Caki2 (cell line): ENCODE results near the gene OTULINL. TPM values are rescaled to one million over a fixed set of nuclear protein-coding genes. Genes with fewer than 3 reads are reported as not detected.

Experiments
- DNase-seq: peaks from one replicate; pipeline ENCODE4 v3.0.0-alpha.2; 2015; ENCODE audit warnings: low read depth
- in situ Hi-C: cut with HindIII; loops from 2 replicates; pipeline ENCODE4 v1.10.0; 2016; ENCODE audit warnings: low sequenced_read_pairs, low pct_unique_long_range_greater_than_20kb, mixed read lengths
- total RNA-seq: library from RNA; depleted of rRNA; stranded (reverse); fragments of >200 nt; shearing (Covaris generic); gene quantifications from 2 replicates; pipeline ENCODE4 v1.2.3, GENCODE V29; 2014; ENCODE audit warnings: low replicate concordance

Gene OTULINL
- total RNA-seq, 1 experiment from 2014 or later, result 2.1 TPM

DNA sequence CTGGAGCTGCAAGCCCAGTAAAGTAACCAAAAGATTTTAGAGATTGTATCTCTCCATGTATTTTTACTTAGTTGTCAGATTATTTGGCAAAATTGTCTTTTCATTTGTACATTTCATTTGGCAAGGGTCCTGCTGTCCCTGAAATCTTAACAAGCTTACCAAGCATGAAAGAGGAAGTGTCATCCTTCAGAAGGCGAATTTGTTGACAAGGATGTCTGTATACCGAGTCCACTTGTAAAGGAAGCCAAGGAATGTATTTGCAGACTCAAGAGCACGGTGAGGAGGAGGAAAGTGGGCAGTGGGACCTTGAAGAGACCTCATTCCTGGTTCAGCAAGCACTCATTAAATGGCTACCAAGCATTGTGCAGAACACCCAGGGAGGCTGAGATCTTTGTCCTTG lies 7.5 kb upstream of the OTULINL start:
- in situ Hi-C loops, result no loop called here

DNA sequence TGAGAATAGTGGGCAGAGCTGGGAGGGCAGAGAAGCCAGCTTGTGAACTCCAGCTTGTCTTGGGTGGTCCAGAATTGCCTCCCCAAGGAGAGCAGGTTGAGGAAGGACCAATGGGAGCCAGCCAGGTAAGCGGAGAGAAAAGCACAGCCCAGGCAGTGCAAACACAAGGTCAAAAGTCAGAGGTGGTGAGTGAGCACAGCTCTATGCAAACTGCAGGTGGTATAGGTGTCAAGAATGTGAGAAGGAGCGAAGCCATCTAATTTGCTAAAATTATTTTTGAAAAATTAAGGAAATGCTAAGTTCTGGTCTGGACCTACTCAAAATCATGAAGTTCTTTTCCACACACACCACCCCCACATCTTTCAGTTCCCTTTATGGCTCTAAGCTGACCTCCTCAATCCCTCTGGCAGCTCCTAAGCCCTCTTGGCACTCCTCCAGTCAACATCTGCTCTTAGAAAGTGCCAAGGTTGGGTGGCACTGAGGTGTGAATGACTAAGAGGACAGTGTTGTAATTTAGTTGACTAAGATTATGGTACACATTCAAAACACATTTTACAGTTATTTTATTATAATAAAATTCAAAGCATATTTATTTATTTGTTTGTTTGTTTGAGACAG lies 6.6 kb upstream of the OTULINL start:
- DNase-seq, result no peak
- in situ Hi-C loops, result no loop called here

More for the DNA sequence above, 7.5 kb upstream of the OTULINL start:
- DNase-seq, result no peak

DNA sequence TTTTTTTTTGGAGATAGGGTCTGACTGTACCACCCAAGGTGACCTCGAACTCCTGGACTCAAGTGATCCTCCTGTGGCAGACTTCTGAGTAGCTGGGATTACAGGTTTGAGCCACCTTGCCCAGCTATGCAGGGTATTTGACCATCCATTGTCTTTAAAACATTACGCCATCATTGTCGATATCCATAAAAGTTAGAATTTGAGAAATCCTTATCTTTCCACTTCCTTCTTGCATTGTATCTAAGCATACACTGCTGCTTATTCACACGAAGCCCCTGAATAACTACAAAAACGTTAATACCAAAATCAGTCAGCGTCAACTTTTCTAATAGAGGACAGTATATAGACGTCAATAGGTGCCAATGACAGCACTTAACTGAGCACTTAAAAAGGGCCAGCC lies 5.4 kb upstream of the OTULINL start:
- in situ Hi-C loops, result no loop called here

DNA sequence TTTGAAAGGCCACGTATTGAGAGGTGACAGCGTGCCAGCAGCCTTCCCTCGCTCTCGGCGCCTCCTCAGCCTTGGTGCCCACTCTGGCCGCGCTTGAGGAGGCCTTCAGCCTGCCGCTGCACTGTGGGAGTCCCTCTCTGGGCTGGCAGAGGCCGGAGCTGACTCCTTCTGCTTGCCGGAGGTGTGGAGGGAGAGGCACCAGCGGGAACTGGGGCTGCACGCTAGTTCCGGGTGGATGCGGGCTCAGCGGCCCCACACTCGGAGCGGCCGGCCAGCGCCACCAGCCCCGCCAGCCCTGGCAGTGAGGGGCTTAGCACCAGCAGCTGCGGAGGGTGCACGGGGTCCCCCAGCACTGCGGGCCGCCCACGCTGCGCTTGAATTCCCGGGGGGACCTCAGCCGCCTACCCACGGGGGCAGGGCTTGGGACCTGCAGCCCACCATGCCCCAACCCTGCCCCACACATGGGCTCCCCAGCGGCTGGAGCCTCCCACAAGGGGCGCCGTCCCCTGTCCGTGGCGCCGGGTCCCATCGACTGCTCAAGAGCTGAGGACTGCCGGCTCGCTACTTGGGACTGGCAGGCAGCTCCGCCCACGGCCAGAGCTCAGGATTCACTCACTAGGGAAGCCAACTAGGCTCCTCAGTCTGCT lies 4.4 kb upstream of the OTULINL start:
- in situ Hi-C loops, result no loop called here
- no peak for DNase-seq

More for the DNA sequence above, 5.4 kb upstream of the OTULINL start:
- DNase-seq, result no peak

DNA sequence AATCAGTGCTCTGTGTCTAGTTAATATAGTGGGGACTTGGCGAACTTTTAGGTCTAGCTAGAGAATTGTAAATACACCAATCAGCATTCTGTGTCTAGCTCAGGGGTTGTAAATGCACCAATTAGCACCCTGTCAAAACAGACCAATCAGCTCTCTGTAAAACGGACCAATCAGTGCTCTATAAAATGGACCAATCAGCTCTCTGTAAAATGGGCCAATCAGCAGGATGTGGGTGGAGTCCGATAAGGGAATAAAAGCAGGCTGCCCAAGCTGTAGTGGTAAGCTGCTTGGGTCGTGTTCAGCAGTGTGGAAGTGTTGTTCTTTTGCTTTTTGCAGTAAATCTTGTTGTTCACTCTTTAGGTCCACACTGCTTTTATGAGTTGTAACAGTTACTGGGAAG lies 3.6 kb upstream of the OTULINL start:
- DNase-seq, result peak; percentile 12
- in situ Hi-C loops, result no loop called here

DNA sequence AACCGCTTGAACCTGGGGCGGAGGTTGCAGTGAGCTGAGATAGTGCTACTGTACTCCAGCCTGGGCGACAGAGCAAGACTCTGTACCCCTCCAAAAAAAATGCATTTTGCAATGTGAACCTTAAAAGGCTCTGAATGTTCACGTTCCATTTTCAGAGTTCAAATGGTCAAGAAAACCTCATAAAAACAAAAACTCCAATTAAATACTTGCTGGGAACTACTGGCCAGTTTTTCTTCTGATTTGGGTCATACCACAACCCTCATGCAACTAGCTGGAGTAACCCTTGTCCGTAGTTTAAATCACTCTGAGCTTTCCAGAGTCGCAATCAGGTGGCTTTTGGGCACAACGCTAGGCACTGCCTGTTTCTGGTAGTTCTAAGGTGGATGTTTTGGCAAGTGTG lies 2.3 kb upstream of the OTULINL start:
- no peak for DNase-seq
- in situ Hi-C loops, result no loop called here

DNA sequence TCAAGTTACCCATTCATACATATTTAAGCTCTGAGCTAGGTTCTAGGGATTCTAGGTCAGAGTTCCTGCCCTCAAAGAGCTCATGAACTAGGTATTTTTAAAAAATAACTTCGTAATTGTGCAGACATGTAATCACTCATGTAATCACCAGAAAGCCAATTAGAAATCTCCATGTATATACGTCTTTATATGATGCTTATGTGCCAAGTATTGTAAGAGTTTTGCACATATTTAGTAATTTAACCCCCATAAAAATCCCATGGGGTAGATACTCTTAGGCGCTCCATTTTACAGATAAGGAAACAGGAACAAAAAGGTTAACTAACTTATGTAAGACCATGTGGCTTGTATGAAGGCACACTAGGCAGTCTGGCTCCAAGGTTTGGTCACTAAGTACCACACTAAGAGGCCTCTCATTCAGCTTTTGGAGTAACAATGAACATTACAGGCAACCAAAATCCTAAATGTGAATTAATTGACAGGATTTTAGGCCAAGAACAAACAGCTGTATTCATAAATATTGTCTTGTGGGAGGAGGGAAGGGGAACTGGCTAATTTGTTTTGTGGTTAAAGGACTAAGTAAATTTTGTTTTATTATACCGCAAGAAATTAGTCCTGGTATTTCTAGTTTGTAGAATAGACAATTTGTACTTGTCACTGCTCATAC lies 1.7 kb upstream of the OTULINL start:
- in situ Hi-C loops, result no loop called here
- DNase-seq, result no peak

DNA sequence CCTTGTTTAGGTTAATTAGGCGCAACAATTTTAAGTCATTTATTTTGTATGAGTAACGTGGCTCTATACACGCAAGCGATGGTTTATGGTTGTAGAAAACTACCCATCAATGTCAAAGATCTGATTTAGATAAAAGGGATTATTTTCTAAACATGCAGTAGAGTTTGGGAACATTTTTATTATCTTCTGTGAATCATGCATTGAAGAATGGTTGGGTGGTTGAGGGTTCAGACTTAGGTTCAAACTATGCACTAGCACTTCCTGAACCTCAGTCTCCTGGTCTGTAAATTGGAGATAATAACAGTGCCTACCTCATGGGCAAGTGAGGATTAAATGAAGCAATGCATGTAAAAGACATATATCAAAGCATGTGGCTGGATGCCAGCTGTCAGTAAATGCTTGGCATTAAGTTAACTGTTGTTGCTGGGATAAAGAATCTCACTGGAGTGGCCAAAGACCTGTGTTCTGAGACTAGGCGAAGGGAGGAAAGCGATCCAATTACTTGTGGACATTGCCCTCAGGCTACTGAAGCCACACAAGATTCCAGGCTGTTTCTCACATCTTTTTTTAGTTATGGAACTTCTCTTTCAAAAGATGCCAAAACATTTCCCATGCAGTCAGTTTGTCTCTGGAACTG lies 1.1 kb upstream of the OTULINL start:
- in situ Hi-C loops, result no loop called here
- DNase-seq, result no peak

DNA sequence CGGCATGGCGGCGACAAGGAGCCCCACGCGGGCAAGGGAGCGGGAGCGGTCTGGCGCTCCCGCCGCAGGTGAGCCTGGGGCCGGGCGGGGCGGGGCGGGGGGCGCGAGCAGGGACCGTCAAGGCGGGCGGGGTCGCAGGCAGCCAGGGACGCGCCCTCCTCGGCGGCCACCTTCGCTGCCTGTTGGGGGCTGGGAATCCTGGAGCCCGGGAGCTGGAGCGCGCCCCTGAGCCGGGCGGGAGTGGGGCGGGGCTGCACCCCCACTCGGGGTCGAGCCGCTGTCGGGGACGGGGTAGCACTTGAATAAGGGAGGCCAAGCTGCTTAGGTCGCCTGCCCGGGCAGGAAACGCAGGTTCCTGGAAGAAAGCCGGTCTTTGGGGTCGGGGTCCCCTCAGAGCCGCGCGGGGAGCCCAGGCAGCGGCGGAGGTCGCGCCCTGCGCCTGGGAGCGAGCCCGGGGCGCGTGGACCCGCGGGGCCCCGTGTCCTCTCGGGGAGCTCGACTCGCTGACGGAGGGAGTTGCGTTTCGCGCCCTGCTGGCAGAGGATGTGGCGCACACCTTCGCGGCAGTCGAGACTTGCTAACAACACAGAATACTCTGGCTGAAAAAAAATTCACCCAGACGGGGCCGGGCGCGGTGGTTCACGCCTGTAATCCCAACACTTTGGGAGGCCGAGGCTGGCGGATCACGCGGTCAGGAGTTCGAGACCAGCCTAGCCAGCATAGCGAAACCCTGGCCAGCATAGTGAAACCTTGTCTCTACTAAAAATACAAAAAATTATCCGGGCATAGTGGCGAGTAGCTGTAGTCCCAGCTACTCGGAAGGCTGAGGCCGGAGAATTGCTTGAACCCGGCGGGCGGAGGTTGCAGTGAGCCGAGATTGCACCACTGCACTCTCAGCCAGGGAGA lies 552 bp downstream of the OTULINL start:
- DNase-seq, result peak; percentile 40
- in situ Hi-C loops, result no loop called here

DNA sequence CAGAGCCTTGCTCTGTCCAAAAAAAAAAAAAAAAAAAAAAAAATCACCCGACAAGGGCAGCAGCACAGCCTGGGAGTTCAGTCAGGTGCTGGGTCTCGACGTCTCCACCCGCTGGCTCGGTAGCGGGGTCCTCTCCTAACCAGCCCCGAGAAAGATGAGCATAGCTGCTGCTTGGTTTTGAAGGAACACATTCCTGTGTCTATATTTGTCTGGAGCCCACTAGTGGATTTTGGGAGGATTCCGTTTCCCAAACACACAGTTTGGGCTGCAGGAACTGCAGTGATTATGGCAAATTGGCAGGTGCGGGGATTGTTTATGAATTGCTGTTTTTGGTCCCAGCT lies 1.2 kb downstream of the OTULINL start:
- DNase-seq, result no peak
- in situ Hi-C loops, result no loop called here

DNA sequence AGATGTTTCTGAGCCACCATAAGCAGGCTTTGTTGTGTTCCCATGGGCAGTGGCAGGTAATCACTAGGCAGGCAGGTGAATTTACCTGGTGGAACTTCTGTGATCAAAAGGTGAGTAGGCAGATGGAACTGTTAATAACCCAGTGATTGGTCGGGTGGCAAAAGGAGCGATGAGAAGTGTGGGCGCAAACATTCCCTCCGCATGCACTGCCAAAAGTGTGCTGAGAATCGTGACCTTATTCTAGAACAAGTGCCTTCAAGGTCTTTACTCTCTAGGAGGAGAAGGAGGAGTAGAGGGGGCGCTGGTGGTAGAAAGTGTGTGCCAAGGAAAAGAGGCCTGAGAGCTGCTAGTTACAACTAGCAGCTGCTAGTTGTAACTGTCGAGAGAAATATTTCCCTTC lies 3.3 kb downstream of the OTULINL start:
- in situ Hi-C loops, result no loop called here
- no peak for DNase-seq

DNA sequence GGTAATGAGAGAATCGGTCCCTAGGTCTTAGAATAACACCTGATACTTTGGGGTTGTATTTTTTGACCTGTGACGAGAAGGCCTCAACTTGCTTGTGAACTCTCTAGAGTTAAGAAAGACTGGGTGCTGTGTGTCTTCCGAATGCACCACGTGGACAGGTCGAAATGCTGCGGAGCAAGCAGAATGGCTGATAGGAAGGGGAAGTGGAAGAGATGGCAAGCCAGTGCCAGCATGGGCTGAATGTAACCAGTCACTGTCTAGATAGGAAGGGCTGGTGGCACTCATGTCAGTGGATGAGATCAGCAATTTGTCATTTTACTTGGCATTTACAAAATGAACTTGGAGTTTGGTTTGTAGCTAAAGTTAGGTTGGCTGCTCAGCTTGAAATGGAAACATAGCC lies 5.6 kb downstream of the OTULINL start:
- DNase-seq, result no peak
- in situ Hi-C loops, result no loop called here

DNA sequence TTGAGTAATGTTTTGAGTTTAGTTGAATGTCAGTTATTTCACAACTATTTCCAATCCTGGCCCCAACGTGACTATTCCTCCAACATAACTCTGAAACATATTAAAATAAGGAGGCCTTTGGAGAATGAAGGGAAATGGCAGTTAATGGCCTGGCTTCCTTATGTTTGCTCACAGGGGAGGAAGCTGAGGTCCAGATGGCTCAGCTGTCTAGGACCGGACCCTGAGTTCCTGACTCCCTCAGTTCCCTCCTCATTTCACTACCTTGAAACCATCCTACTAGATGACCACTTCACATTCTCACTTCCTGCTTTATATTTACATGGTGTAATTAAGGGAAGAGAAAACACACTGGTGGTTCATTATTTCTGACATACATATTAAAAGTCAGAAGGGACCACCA lies 6.6 kb downstream of the OTULINL start:
- in situ Hi-C loops, result no loop called here
- DNase-seq, result no peak

DNA sequence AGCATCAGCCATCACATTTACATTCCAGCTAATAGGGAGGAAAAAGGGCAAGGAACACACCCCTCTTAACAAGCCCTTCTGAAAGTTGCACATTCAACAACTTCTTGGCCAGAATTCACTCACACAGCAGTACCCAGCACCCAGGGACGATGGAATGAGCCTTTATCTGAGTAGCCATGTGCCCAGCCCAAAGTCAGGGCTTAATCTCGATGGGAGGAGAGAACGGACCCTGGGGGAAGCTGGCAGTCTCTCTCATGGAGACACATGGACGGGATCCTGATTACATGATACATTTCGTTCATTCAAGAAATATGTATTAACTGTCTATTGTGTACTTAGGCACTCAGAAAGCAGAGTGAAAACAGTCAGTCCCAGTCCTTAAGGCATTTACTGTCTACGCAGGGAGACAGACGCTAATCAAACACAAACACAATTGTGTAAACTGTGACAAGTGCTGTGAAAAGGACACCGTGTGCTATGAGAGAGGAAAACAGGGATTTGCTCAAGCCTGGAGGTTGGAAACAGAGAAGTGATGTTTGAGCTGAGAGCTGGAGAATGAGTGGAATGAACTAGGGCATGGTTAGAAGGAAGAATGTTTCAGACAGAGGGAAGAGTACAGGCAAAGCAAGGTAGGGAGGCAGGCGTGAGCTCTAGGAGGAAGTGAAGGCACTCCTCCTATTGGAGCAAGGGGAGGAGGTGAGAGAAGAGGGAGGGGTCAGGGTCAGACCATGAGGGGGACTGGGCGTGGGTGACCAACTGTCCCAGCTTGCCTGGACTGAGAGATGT lies 7.4 kb downstream of the OTULINL start:
- in situ Hi-C loops, result no loop called here
- DNase-seq, result no peak

DNA sequence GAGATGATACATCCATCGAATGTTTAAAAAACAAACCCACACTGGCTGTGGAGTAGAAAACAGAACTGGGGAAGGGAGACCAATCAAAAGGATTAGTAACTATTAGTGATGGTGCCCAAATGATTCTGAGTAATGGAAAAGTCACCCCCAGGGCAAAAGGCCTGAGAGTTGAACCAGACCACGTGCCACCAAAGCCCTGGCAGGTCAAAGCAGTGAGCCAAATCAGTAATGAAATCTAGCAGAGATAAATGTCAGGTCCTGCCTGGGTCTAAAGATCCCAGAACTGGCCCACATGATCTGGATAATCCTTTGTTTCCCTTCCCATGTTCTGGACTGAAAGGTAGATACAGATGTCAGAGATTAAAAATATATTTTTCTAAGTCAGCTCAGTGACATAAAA lies 9.4 kb downstream of the OTULINL start:
- DNase-seq, result no peak
- in situ Hi-C loops, result no loop called here

DNA sequence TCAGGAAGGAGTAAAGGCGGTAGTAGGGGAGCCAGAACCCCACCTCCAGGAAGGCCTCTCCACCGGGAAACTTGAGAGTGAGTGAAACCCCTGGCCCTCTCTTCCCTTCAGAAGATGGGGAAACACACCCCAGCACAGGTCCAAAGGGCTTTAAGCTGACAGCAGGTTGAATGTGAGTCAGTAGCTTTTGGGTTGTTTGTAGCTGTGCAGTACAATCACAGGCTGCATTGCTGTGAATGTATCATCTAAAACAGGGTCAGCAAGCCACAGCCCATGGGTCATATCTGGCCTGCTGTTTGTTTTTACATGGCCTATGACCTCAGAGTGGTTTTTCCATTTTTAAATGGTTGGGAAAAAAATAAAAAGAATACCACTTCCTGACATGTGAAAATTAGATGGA lies 10.0 kb downstream of the OTULINL start:
- DNase-seq, result no peak
- in situ Hi-C loops, result no loop called here

DNA sequence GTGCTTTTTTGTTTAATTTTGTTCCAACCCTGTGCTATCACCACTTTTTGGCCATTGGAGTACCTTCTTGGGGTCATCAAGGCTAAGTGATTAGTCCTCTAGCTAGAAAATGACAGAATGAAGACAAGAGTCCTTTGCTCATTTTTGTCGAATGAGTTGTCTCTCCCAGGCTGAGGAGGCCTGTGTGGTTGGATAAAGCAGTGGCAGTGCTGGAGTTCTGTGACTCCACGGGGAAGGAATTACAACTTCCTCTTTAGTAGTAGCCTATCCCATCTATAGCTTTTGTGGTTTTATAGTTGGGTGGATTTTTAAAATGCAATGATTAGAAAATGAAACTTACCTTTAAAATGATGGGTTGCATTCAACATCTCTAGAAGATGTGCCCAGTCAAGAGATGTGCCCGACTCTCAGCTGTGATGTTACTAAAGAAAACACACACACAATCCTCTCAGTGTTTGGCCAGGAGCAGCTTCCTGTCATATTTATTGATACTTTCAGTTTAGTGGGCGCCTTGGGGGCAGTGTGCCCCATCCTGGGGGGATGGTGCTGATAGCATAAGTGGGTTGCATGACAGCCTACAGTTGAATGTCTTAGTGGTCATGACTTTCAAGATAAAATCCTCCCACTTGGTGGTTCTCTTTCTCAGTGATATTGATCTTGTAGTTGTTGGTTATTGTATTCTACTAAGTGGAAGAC lies 11.9 kb downstream of the OTULINL start:
- no peak for DNase-seq
- in situ Hi-C loops, result no loop called here
